GM12878 (cell line): Measurements from ENCODE around the gene GIMAP7. TPM values are rescaled to one million over a fixed set of nuclear protein-coding genes. Genes with fewer than 3 reads are reported as not detected.

Experiments used
- ATAC-seq: fragments of 200-7000 bp; cut with Tn5 transposase; 3 replicates; pipeline ENCODE4 v1.9.1; 2020; ENCODE audit warnings: mild to moderate bottlenecking, moderate library complexity
- BruUV-seq: library from RNA; stranded (reverse); fragments of 400-500 nt; replicated peaks from 2 replicates; lab custom pipeline; 2021; lab: Mats Ljungman, UMichigan
- CTCF ChIA-PET: fragments of 300-600 bp; sonication (Branson Sonifier 250); formaldehyde crosslinking; extraction: SDS; loops from one replicate; lab custom pipeline; 2021; ENCODE audit warnings: inconsistent platforms; lab: Yijun Ruan, JAX
- POLR2A ChIA-PET: fragments of 350-600 bp; formaldehyde crosslinking; extraction: SDS; loops from one replicate; lab custom pipeline; 2021; ENCODE audit warnings: inconsistent platforms; lab: Charles Lee
- RAD21 ChIA-PET: fragments of 300-600 bp; sonication (Branson Sonifier 250); formaldehyde crosslinking; loops from one replicate; lab custom pipeline; 2023; ENCODE audit warnings: antibody characterized with exemption; ENCODE audit not compliant: unreplicated experiment; lab: Charles Lee
- SMC1A ChIA-PET: fragments of 300-600 bp; sonication (Branson Sonifier 250); formaldehyde crosslinking; loops from one replicate; lab custom pipeline; 2023; ENCODE audit not compliant: unreplicated experiment, uncharacterized antibody; lab: Charles Lee
- DNase-seq: peaks from one replicate; pipeline ENCODE4 v3.0.0-alpha.2; 2011; ENCODE audit warnings: low read depth, low spot score
- FAIRE-seq: peaks from 3 replicates; lab custom pipeline; 2011; peaks lifted over from hg19 to GRCh38; lab: Jason Lieb, UNC
- H2AFZ ChIP-seq: 2 replicates; pipeline ENCODE4 v1.6.0; 2011; ENCODE audit warnings: low read depth, low read length, control low read depth; ENCODE audit not compliant: control insufficient read depth
- H3K27ac ChIP-seq: 2 replicates; pipeline ENCODE4 v1.5.1; 2011; ENCODE audit warnings: control low read depth; ENCODE audit not compliant: control insufficient read depth, insufficient read depth
- H3K27me3 ChIP-seq, 2 experiments: replicated peaks in 1 of 2; 2 replicates each; pipeline versions ENCODE4 v1.6.0 to v1.6.1; 2011; ENCODE audit warnings: low read length in 1 of 2; ENCODE audit not compliant: control insufficient read depth in 2 of 2, insufficient read depth in 2 of 2
- H3K36me3 ChIP-seq, 2 experiments: 2 replicates each; pipeline ENCODE4 v1.5.1; 2011; ENCODE audit warnings: low read length in 1 of 2; ENCODE audit not compliant: control insufficient read depth in 2 of 2, insufficient read depth in 2 of 2
- H3K4me1 ChIP-seq: 2 replicates; pipeline ENCODE4 v1.6.1; 2011; ENCODE audit warnings: mild to moderate bottlenecking, low read length, moderate library complexity, mixed read lengths; ENCODE audit not compliant: control insufficient read depth, insufficient read depth
- H3K4me2 ChIP-seq: 2 replicates; pipeline ENCODE4 v1.6.0; 2011; ENCODE audit warnings: control low read depth; ENCODE audit not compliant: control insufficient read depth, insufficient read depth
- H3K4me3 ChIP-seq: fragments of 200-600 bp; sonication (generic); 2 replicates; pipeline ENCODE4 v1.5.1; 2016
- H3K79me2 ChIP-seq: 2 replicates; pipeline ENCODE4 v1.6.0; 2011; ENCODE audit warnings: low read length; ENCODE audit not compliant: control insufficient read depth, insufficient read depth
- H3K9ac ChIP-seq: 2 replicates; pipeline ENCODE4 v1.8.0; 2011; ENCODE audit warnings: low read length, control low read depth, mixed read lengths; ENCODE audit not compliant: control insufficient read depth, insufficient read depth
- H3K9me3 ChIP-seq: replicated peaks from 3 replicates; pipeline ENCODE4 v1.5.1; 2011; ENCODE audit warnings: mild to moderate bottlenecking, low read length; ENCODE audit not compliant: control insufficient read depth, insufficient read depth
- H4K20me1 ChIP-seq: 2 replicates; pipeline ENCODE4 v1.6.0; 2011; ENCODE audit not compliant: control insufficient read depth, insufficient read depth
- ATF7 ChIP-seq: fragments of 450-650 bp; IDR thresholded peaks from 2 replicates; pipeline ENCODE4 v1.6.1; 2016; ENCODE audit warnings: low read depth, mild to moderate bottlenecking
- CBX5 ChIP-seq: sonication (generic); IDR thresholded peaks from 2 replicates; pipeline ENCODE4 v1.6.1; 2016; ENCODE audit warnings: low read depth, moderate library complexity, mild to moderate bottlenecking, inconsistent platforms
- EP300 ChIP-seq, 2 experiments: fragments of 150-350 bp in 1 of 2; IDR thresholded peaks; 2 replicates each; pipeline ENCODE4 v1.6.1; 2011 to 2012; ENCODE audit warnings: low read depth in 2 of 2, low read length in 2 of 2, borderline replicate concordance in 1 of 2, improper control_type of control experiment in 1 of 2, inconsistent platforms in 1 of 2; ENCODE audit not compliant: control insufficient read depth in 1 of 2
- PAX8 ChIP-seq: fragments of 450-650 bp; IDR thresholded peaks from 2 replicates; pipeline ENCODE4 v1.6.1; 2017; ENCODE audit warnings: mild to moderate bottlenecking, moderate library complexity
- SIX5 ChIP-seq: IDR thresholded peaks from 2 replicates; pipeline ENCODE4 v1.6.1; 2011; ENCODE audit warnings: mild to moderate bottlenecking, low read depth, low read length, moderate library complexity; ENCODE audit not compliant: severe bottlenecking
- ZNF207 ChIP-seq: fragments of 450-650 bp; IDR thresholded peaks from 2 replicates; pipeline ENCODE4 v1.6.1; 2014; ENCODE audit warnings: antibody characterized with exemption, mild to moderate bottlenecking, borderline replicate concordance
- ZNF217 ChIP-seq: fragments of 450-650 bp; IDR thresholded peaks from 2 replicates; pipeline ENCODE4 v1.6.1; 2017; ENCODE audit warnings: antibody characterized with exemption, mild to moderate bottlenecking
- WGBS: methylation state at CpG from one replicate; pipeline ENCODE4 v1.1.6; 2016; ENCODE audit warnings: low lambda C conversion rate; ENCODE audit not compliant: insufficient replicate concordance, insufficient coverage; ENCODE audit errors: missing lambda C conversion rate; 5-methylcytosine and 5-hydroxymethylcytosine counted together
- in situ Hi-C: fragments of 300-500 bp; cut with MboI; formaldehyde crosslinking; loops from 9 replicates; pipeline ENCODE4 v1.14.3; 2018; ENCODE audit warnings: mixed read lengths
- intact Hi-C: fragments of 100-400 bp; cut with micrococcal nuclease; formaldehyde crosslinking; loops from one replicate; pipeline ENCODE4 v1.14.2; 2022; ENCODE audit not compliant: unreplicated experiment
- polyA plus RNA-seq, 11 experiments: library from polyadenylated mRNA; depleted of rRNA in 4 of 11; unstranded in 6 of 11; stranded (reverse) in 5 of 11; fragments of >200 nt; fragmentation: Nextera tagmentation in 4 of 11; fragmentation: Illumina TruSeq in 1 of 11; extraction: Ambion mirVana in 4 of 11; extraction: Trizol in 1 of 11; gene quantifications; 1 replicate in 1 of 11; 2 replicates in 10 of 11; pipeline versions ENCODE4 v1.2.1 to v1.2.3, GENCODE V29; 2011 to 2016; ENCODE audit warnings: inconsistent platforms in 2 of 11, missing spikeins in 2 of 11, low read depth in 1 of 11
- total RNA-seq, 4 experiments: library from RNA; depleted of rRNA in 3 of 4; stranded (reverse); fragments of >200 nt in 3 of 4; fragmentation: Illumina TruSeq in 1 of 4; extraction: Trizol in 1 of 4; gene quantifications; 2 replicates each; pipeline versions ENCODE4 v1.2.1 to v1.2.3, GENCODE V29; 2013 to 2021
- TF ChIP-seq, protein P1 (sequence below): fragments of 450-650 bp; IDR thresholded peaks from 2 replicates; pipeline ENCODE4 v1.6.1; 2018; ENCODE audit warnings: borderline replicate concordance, mild to moderate bottlenecking; ENCODE audit not compliant: partially characterized antibody
- TF ChIP-seq, protein P2 (sequence below): fragments of 450-650 bp; IDR thresholded peaks from 2 replicates; pipeline ENCODE4 v1.6.1; 2017; ENCODE audit warnings: borderline replicate concordance
- TF ChIP-seq, protein P3 (sequence below): IDR thresholded peaks from 2 replicates; pipeline ENCODE4 v1.6.1; 2012; ENCODE audit warnings: improper control_type of control experiment, low read depth, low read length; ENCODE audit not compliant: insufficient replicate concordance
- TF ChIP-seq, protein P4 (sequence below): fragments of 150-350 bp; IDR thresholded peaks from 2 replicates; pipeline ENCODE4 v1.6.1; 2016; ENCODE audit warnings: low read depth, low read length

The GIMAP7 gene
- total and polyA plus RNA-seq, 10 of the 15 experiments (the other 5 are each of a cell fraction or from before 2014, with no cell fraction given), result 2.7 to 16.6 (median 5.4) TPM

DNA sequence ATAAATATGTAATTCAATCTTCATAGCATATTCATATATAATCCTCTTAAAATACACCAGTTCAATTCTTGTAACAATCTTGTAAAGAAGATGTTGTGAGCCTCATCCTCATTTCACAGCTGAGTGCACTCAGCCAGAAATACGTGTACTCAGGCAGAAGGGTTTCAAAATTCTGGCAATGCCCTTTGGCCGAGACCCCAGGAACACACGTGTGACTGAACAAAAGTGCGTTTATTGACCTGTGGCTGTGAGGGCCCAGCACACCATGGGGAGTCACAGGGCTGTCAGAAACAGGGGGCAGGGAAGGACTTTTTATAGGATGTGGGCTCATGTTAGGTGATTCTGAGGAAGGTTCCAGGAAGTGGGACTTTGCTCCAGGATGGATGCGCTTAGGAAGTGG is 42.8 kb upstream of the GIMAP7 start:
- Histone ChIP-seq H3K4me3 (no peak overlapping the region), H2AFZ (no peak overlapping the region), H3K4me2 (no peak overlapping the region), H3K36me3 (peaks cover 2 to 7% of the 10 kb centered on the region in 2 experiments; a peak in 2 of 4 replicates), H3K79me2 (no peaks in the 10 kb centered on the region), H3K9ac (no peak overlapping the region), H3K27ac (no peak overlapping the region), H3K27me3 (no peaks in the 10 kb centered on the region), H4K20me1 (no peaks in the 10 kb centered on the region), H3K4me1 (no peaks in the 10 kb centered on the region), H3K9me3 (no peaks in the 10 kb centered on the region; the same call in 2 of the 3 replicates)
- intact Hi-C loops, result no loop called here
- DNase-seq (no peak), ATAC-seq (no peak), FAIRE-seq (no peak)
- 64% methylated on average over 5 of the region's 5 CpGs for WGBS
- in situ Hi-C loops, result no loop called here
- POLR2A ChIA-PET, result no interaction called here
- BruUV-seq, result no TSS peak
- RAD21 ChIA-PET, result no interaction called here
- SMC1A ChIA-PET, result no interaction called here
- CTCF ChIA-PET, result no interaction called here
- TF ChIP-seq, protein P1, sequence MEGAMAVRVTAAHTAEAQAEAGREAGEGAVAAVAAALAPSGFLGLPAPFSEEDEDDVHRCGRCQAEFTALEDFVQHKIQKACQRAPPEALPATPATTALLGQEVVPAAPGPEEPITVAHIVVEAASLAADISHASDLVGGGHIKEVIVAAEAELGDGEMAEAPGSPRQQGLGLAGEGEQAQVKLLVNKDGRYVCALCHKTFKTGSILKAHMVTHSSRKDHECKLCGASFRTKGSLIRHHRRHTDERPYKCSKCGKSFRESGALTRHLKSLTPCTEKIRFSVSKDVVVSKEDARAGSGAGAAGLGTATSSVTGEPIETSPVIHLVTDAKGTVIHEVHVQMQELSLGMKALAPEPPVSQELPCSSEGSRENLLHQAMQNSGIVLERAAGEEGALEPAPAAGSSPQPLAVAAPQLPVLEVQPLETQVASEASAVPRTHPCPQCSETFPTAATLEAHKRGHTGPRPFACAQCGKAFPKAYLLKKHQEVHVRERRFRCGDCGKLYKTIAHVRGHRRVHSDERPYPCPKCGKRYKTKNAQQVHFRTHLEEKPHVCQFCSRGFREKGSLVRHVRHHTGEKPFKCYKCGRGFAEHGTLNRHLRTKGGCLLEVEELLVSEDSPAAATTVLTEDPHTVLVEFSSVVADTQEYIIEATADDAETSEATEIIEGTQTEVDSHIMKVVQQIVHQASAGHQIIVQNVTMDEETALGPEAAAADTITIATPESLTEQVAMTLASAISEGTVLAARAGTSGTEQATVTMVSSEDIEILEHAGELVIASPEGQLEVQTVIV, result no peak
- TF ChIP-seq, protein P2, sequence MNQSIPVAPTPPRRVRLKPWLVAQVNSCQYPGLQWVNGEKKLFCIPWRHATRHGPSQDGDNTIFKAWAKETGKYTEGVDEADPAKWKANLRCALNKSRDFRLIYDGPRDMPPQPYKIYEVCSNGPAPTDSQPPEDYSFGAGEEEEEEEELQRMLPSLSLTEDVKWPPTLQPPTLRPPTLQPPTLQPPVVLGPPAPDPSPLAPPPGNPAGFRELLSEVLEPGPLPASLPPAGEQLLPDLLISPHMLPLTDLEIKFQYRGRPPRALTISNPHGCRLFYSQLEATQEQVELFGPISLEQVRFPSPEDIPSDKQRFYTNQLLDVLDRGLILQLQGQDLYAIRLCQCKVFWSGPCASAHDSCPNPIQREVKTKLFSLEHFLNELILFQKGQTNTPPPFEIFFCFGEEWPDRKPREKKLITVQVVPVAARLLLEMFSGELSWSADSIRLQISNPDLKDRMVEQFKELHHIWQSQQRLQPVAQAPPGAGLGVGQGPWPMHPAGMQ, result no peak
- TF ChIP-seq ZNF217 (no peak), ZNF207 (no peak), PAX8 (no peak), EP300 (IDR thresholded peaks at IDR 0.05; ENCODE audit: borderline replicate concordance in 1 of 2, control insufficient read depth in 1 of 2, low read depth in 2 of 2, low read length in 2 of 2) (no peak), SIX5 (no peak), ATF7 (no peak), CBX5 (no peak)
- TF ChIP-seq, protein P3, sequence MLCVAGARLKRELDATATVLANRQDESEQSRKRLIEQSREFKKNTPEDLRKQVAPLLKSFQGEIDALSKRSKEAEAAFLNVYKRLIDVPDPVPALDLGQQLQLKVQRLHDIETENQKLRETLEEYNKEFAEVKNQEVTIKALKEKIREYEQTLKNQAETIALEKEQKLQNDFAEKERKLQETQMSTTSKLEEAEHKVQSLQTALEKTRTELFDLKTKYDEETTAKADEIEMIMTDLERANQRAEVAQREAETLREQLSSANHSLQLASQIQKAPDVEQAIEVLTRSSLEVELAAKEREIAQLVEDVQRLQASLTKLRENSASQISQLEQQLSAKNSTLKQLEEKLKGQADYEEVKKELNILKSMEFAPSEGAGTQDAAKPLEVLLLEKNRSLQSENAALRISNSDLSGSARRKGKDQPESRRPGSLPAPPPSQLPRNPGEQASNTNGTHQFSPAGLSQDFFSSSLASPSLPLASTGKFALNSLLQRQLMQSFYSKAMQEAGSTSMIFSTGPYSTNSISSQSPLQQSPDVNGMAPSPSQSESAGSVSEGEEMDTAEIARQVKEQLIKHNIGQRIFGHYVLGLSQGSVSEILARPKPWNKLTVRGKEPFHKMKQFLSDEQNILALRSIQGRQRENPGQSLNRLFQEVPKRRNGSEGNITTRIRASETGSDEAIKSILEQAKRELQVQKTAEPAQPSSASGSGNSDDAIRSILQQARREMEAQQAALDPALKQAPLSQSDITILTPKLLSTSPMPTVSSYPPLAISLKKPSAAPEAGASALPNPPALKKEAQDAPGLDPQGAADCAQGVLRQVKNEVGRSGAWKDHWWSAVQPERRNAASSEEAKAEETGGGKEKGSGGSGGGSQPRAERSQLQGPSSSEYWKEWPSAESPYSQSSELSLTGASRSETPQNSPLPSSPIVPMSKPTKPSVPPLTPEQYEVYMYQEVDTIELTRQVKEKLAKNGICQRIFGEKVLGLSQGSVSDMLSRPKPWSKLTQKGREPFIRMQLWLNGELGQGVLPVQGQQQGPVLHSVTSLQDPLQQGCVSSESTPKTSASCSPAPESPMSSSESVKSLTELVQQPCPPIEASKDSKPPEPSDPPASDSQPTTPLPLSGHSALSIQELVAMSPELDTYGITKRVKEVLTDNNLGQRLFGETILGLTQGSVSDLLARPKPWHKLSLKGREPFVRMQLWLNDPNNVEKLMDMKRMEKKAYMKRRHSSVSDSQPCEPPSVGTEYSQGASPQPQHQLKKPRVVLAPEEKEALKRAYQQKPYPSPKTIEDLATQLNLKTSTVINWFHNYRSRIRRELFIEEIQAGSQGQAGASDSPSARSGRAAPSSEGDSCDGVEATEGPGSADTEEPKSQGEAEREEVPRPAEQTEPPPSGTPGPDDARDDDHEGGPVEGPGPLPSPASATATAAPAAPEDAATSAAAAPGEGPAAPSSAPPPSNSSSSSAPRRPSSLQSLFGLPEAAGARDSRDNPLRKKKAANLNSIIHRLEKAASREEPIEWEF, result no peak
- TF ChIP-seq, protein P4, sequence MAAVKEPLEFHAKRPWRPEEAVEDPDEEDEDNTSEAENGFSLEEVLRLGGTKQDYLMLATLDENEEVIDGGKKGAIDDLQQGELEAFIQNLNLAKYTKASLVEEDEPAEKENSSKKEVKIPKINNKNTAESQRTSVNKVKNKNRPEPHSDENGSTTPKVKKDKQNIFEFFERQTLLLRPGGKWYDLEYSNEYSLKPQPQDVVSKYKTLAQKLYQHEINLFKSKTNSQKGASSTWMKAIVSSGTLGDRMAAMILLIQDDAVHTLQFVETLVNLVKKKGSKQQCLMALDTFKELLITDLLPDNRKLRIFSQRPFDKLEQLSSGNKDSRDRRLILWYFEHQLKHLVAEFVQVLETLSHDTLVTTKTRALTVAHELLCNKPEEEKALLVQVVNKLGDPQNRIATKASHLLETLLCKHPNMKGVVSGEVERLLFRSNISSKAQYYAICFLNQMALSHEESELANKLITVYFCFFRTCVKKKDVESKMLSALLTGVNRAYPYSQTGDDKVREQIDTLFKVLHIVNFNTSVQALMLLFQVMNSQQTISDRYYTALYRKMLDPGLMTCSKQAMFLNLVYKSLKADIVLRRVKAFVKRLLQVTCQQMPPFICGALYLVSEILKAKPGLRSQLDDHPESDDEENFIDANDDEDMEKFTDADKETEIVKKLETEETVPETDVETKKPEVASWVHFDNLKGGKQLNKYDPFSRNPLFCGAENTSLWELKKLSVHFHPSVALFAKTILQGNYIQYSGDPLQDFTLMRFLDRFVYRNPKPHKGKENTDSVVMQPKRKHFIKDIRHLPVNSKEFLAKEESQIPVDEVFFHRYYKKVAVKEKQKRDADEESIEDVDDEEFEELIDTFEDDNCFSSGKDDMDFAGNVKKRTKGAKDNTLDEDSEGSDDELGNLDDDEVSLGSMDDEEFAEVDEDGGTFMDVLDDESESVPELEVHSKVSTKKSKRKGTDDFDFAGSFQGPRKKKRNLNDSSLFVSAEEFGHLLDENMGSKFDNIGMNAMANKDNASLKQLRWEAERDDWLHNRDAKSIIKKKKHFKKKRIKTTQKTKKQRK, result no peak
